ENCODE results near the gene NIPBL.
"Not testable (repeated sequence)": the region's sequence is repeated elsewhere in the genome, so short reads cannot be mapped to it uniquely, and the experiment has no call there.

Gene NIPBL

DNA sequence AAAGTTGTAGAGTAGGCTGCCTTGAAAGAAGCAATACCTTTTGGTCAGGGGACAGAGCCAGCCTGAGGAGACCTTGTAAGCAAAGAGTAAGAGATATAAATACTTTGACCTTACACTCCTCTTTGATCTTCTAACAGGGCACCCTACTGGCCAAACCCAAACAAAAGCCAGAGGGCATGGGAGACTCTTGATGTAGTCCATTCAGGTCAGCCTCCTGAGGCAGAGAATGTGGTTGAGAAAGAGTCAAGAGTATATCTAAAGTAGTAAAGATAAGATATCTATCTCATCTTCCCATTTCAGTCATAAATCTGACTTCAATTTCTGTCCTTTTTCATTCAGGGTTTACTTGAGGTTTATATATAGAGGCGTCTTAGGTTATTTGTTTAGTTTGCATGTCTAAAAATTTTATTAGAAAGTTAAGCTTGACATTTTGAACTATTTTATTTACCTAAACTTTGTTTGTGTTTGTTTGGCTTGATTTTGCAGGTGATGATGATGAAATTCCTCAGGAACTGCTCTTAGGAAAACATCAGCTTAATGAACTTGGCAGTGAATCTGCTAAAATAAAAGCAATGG lies 125.7 kb downstream of the NIPBL start:
- H3K27ac ChIP-seq (ENCODE audit: low read depth, low read length, poor library complexity, severe bottlenecking), result no peak overlapping the region
- no peak overlapping the region for H3K9ac ChIP-seq (ENCODE audit: low read length)
- H2AFZ ChIP-seq (ENCODE audit: low read length), result no peak overlapping the region
- H3F3A ChIP-seq (ENCODE audit: insufficient read depth, low read length), result no peaks in the 10 kb centered on the region; the same call in 1 of the 2 replicates
- no peak for TF ChIP-seq EZH2 (IDR thresholded peaks at IDR 0.05; ENCODE audit: borderline replicate concordance, low read length)
- H3K27me3 ChIP-seq (ENCODE audit: insufficient read depth, low read length), result no peaks in the 10 kb centered on the region
- H4K20me1 ChIP-seq (ENCODE audit: insufficient read depth, low read length), result no peaks in the 10 kb centered on the region
- no peak overlapping the region for H3K4me2 ChIP-seq (ENCODE audit: low read length)
- H3K36me3 ChIP-seq (ENCODE audit: insufficient read depth, low read length), result peaks cover 56% of the 10 kb centered on the region
- no peaks in the 10 kb centered on the region for H3K79me2 ChIP-seq (ENCODE audit: insufficient read depth, low read length)
- H3K4me3 ChIP-seq (ENCODE audit: low read depth, low read length, poor library complexity, severe bottlenecking), result no peak overlapping the region
- H3K4me1 ChIP-seq (ENCODE audit: insufficient read depth, low read length, severe bottlenecking), result no peaks in the 10 kb centered on the region
- no peaks in the 10 kb centered on the region for H3K9me2 ChIP-seq (ENCODE audit: low read depth, low read length)
- H3K9me3 ChIP-seq (ENCODE audit: low read length), result no peaks in the 10 kb centered on the region

GRCh38 chr5:37005252-37005651 lies 128.7 kb downstream of the NIPBL start:
- no peaks in the 10 kb centered on the region for H3K9me3 ChIP-seq (ENCODE audit: low read length)
- H4K20me1 ChIP-seq (ENCODE audit: insufficient read depth, low read length), result no peaks in the 10 kb centered on the region
- no peaks in the 10 kb centered on the region for H3K79me2 ChIP-seq (ENCODE audit: insufficient read depth, low read length)
- no peak overlapping the region for H2AFZ ChIP-seq (ENCODE audit: low read length)
- no peaks in the 10 kb centered on the region; the same call in 1 of the 2 replicates for H3F3A ChIP-seq (ENCODE audit: insufficient read depth, low read length)
- peaks cover 67% of the 10 kb centered on the region for H3K36me3 ChIP-seq (ENCODE audit: insufficient read depth, low read length)
- no peaks in the 10 kb centered on the region for H3K4me1 ChIP-seq (ENCODE audit: insufficient read depth, low read length, severe bottlenecking)
- H3K9me2 ChIP-seq (ENCODE audit: low read depth, low read length), result no peaks in the 10 kb centered on the region
- no peak overlapping the region for H3K4me3 ChIP-seq (ENCODE audit: low read depth, low read length, poor library complexity, severe bottlenecking)
- no peak overlapping the region for H3K9ac ChIP-seq (ENCODE audit: low read length)
- H3K4me2 ChIP-seq (ENCODE audit: low read length), result no peak overlapping the region
- H3K27me3 ChIP-seq (ENCODE audit: insufficient read depth, low read length), result no peaks in the 10 kb centered on the region
- no peak overlapping the region for H3K27ac ChIP-seq (ENCODE audit: low read depth, low read length, poor library complexity, severe bottlenecking)
- TF ChIP-seq, protein P1, sequence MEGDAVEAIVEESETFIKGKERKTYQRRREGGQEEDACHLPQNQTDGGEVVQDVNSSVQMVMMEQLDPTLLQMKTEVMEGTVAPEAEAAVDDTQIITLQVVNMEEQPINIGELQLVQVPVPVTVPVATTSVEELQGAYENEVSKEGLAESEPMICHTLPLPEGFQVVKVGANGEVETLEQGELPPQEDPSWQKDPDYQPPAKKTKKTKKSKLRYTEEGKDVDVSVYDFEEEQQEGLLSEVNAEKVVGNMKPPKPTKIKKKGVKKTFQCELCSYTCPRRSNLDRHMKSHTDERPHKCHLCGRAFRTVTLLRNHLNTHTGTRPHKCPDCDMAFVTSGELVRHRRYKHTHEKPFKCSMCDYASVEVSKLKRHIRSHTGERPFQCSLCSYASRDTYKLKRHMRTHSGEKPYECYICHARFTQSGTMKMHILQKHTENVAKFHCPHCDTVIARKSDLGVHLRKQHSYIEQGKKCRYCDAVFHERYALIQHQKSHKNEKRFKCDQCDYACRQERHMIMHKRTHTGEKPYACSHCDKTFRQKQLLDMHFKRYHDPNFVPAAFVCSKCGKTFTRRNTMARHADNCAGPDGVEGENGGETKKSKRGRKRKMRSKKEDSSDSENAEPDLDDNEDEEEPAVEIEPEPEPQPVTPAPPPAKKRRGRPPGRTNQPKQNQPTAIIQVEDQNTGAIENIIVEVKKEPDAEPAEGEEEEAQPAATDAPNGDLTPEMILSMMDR (IDR thresholded peaks at IDR 0.05; ENCODE audit: low read length), result no peak
- TF ChIP-seq EZH2 (IDR thresholded peaks at IDR 0.05; ENCODE audit: borderline replicate concordance, low read length), result no peak

GRCh38 chr5:37005946-37006540 lies 129.5 kb downstream of the NIPBL start:
- H3K79me2 ChIP-seq (ENCODE audit: insufficient read depth, low read length), result no peaks in the 10 kb centered on the region
- no peaks in the 10 kb centered on the region for H3K4me1 ChIP-seq (ENCODE audit: insufficient read depth, low read length, severe bottlenecking)
- H3K36me3 ChIP-seq (ENCODE audit: insufficient read depth, low read length), result peaks cover 67% of the 10 kb centered on the region
- H3K4me3 ChIP-seq (ENCODE audit: low read depth, low read length, poor library complexity, severe bottlenecking), result no peak overlapping the region
- H3K4me2 ChIP-seq (ENCODE audit: low read length), result no peak overlapping the region
- no peaks in the 10 kb centered on the region for H3K9me3 ChIP-seq (ENCODE audit: low read length)
- H2AFZ ChIP-seq (ENCODE audit: low read length), result no peak overlapping the region
- TF ChIP-seq, protein P1 (IDR thresholded peaks at IDR 0.05; ENCODE audit: low read length), result peak; percentile 74
- TF ChIP-seq EZH2 (IDR thresholded peaks at IDR 0.05; ENCODE audit: borderline replicate concordance, low read length), result no peak
- H3F3A ChIP-seq (ENCODE audit: insufficient read depth, low read length), result no peaks in the 10 kb centered on the region; the same call in 1 of the 2 replicates
- no peaks in the 10 kb centered on the region for H3K27me3 ChIP-seq (ENCODE audit: insufficient read depth, low read length)
- H4K20me1 ChIP-seq (ENCODE audit: insufficient read depth, low read length), result no peaks in the 10 kb centered on the region
- H3K9me2 ChIP-seq (ENCODE audit: low read depth, low read length), result no peaks in the 10 kb centered on the region
- H3K9ac ChIP-seq (ENCODE audit: low read length), result no peak overlapping the region
- no peak overlapping the region for H3K27ac ChIP-seq (ENCODE audit: low read depth, low read length, poor library complexity, severe bottlenecking)

GRCh38 chr5:37013181-37013580 lies 136.6 kb downstream of the NIPBL start:
- H3K9me2 ChIP-seq (ENCODE audit: low read depth, low read length); H3K4me2 ChIP-seq (ENCODE audit: low read length); H3K4me1 ChIP-seq (ENCODE audit: insufficient read depth, low read length, severe bottlenecking); H2AFZ ChIP-seq (ENCODE audit: low read length); H3K9me3 ChIP-seq (ENCODE audit: low read length); H3K79me2 ChIP-seq (ENCODE audit: insufficient read depth, low read length); H3K4me3 ChIP-seq (ENCODE audit: low read depth, low read length, poor library complexity, severe bottlenecking); H3F3A ChIP-seq (ENCODE audit: insufficient read depth, low read length); H3K27me3 ChIP-seq (ENCODE audit: insufficient read depth, low read length); H3K27ac ChIP-seq (ENCODE audit: low read depth, low read length, poor library complexity, severe bottlenecking); H3K9ac ChIP-seq (ENCODE audit: low read length); H4K20me1 ChIP-seq (ENCODE audit: insufficient read depth, low read length): not testable (repeated sequence)
- H3K36me3 ChIP-seq (ENCODE audit: insufficient read depth, low read length), result peaks cover 54% of the 10 kb centered on the region
